Activated CD8-positive, alpha-beta memory T cell treated with anti-CD3 and anti-CD28 coated beads for 36 hours (primary cell): ENCODE results near the gene TMEM245. TPM values are rescaled to one million over a fixed set of nuclear protein-coding genes. Genes with fewer than 3 reads are reported as not detected.
"Not testable (repeated sequence)": the region's sequence is repeated elsewhere in the genome, so short reads cannot be mapped to it uniquely, and the experiment has no call there.

ENCODE experiments used
- CTCF ChIA-PET: fragments of 350-600 bp; sonication (Branson Sonifier 250); formaldehyde crosslinking; loops from one replicate; lab custom pipeline; 2021; ENCODE audit warnings: antibody characterized with exemption; lab: Charles Lee
- POLR2A ChIA-PET: fragments of 350-600 bp; sonication (Branson Sonifier 250); formaldehyde crosslinking; loops from one replicate; lab custom pipeline; 2021; ENCODE audit warnings: antibody characterized with exemption; lab: Charles Lee
- total RNA-seq, 2 experiments: library from RNA; stranded (reverse); gene quantifications; one replicate each; pipeline ENCODE4 v1.2.3, GENCODE V29; 2021

TMEM245 gene
- total RNA-seq, 2 experiments from 2014 or later = 32.0 to 32.6 TPM

DNA sequence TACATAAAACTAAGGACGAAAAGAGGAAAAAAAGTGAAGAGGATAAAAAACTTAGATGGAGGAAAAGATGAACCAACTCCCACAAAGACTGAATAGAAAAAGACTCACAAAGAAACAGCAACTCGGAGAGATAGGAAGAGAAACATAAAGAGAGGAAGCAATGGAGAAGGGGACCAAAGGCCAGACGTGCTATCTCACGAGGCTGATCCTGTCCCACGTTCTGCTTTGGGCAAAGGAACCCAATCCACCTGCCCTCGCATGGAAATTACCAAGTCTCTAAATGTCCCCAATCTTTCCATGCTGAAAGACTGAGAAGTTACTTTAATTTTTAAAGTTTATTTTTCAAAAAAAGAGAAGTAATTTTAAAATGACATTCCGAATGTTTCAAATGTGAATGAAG, 36.6 kb downstream of the TMEM245 start:
- CTCF ChIA-PET = interaction anchor here (0.7 kb wide), 1 partner anchor 187 kb away, joined by 3 read pairs; no protein-coding TSS in a partner anchor
- POLR2A ChIA-PET = no interaction called here

DNA sequence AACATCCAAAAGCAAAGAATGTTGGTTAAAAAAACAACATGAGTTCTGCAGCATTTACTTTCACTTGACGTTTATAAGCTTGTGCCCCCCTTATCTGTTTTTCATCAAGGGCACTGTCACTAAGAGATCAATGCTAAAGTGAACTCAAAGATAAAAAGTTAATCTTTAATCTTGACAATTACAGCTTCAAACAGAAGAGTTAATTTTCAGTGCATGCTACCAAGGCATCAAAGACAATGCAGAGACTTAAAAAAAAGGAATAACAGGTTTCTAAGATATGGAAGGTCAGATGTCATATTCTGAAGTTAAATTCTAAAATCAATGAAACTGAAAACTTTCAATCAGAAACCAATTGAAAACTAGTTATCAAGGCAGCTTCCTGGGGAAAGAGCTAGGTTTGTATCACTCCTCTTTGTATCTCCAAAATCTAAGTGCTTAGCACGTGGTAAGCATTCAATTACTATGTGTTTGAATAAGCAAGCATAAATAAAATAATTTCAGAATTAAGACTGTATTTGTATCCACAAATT, 37.6 kb downstream of the TMEM245 start:
- CTCF ChIA-PET = no interaction called here
- POLR2A ChIA-PET = interaction anchor here (0.6 kb wide), 1 partner anchor 44 kb away, joined by 6 read pairs; no protein-coding TSS in a partner anchor

DNA sequence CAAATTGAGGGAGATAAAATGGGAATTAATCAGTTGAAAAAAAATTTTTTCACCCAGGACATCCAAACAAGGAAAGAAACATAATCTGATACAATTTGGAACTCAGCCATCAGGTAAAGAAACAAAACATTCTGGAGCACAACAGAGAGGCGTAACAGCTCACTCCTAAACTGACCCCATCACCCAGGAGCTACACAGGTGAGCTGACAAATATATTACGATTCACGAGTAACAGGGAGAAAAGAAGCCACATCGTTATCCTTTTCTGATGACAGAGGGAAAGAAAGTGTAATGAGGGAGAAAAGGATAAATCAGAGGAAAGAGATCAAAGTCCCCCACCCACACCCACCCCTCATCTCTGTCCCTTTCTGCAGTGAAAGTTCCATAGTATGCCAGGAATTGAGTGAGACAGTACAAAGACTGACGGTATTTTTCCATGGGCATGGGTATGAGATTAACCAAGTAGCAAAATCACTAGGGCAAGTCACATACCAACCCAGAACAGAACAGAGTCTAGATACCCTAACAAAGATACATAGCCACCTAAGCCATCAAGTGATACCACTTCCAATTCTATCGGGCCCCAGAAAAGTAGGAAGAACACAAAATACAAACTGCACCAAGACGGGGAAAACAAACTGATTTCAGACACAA, 45.4 kb downstream of the TMEM245 start:
- ChIA-PET CTCF (interaction anchor here (1.0 kb wide), 1 partner anchor 170 kb away, joined by 5 read pairs; no protein-coding TSS in a partner anchor), POLR2A (interaction anchor here (0.6 kb wide), 1 partner anchor 28 kb away, joined by 4 read pairs; no protein-coding TSS in a partner anchor)

DNA sequence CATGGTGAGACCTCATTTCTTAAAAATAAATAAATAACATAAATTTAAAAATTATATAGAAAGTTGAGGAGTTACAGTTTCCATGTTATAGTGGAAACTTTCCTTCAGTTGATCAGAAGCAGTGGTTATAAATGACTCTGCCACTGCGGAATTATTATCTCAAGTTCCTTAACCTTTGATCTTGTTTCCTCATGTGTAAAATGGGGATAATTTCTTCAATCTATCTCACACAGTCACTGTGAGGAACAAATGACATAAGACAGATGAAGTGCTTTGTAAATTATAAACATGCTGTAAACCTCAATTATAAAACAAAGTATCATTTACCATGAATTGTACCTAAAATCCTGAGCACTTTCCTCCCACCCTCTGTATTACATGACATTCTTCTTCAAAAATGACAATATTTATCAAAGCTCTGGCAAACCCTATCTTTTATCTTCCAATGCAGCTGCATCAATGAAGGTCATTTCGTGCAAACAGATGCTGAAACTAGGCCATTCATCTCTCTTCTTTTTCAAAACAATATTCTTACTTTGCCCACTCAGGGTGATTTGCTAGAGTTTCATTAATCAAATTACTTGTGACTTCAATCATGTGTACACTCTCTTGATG, 46.8 kb downstream of the TMEM245 start:
- ChIA-PET CTCF (interaction anchor here (0.5 kb wide), 1 partner anchor 50 kb away, joined by 3 read pairs; no protein-coding TSS in a partner anchor), POLR2A (no interaction called here)

DNA sequence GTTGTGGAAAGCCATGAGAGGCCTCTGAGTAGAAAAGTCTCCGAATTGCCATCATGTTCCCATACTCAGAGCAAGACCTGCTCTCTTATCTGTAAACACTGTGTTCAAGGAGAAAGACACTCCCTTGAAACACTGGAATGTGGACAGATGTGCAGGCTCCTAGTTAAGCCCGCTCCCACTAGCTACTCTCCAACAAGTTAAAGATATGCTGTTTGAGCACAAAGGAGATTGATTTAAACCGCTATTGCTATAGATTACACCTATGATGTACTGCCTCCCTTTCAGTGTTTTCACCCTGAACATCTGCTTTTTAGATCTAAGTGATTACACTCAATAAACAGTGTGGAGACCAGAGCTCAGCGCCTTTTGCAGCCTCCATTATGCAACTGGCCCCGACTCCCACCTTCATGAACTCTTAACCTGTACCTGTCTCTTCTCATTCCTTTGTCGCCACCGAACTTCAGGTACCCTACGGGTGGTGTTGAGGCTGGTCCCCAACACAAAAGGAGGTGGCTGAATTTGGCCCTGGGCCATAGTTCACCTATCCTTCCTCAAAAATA, 47.5 kb downstream of the TMEM245 start:
- ChIA-PET POLR2A (no interaction called here), CTCF (no interaction called here)

DNA sequence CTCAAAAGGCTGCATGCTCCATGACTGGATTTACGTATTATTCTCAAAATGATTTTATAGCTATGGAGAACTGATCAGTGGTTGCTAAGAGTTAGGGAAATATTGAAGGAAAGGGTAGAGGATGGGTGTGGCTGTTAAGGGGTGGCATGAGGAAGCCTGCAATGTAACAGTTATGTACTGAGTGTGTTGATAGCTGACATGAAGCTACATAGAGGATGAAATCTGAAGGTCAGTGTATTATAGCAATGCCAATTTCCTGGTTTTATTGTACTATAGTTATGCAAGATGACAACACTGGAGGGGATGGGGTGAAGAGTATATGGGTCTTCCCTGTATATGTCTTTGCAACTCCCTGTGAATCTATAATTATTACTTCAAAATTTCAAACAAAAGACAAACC, 51.0 kb downstream of the TMEM245 start:
- CTCF ChIA-PET = no interaction called here
- POLR2A ChIA-PET = no interaction called here

DNA sequence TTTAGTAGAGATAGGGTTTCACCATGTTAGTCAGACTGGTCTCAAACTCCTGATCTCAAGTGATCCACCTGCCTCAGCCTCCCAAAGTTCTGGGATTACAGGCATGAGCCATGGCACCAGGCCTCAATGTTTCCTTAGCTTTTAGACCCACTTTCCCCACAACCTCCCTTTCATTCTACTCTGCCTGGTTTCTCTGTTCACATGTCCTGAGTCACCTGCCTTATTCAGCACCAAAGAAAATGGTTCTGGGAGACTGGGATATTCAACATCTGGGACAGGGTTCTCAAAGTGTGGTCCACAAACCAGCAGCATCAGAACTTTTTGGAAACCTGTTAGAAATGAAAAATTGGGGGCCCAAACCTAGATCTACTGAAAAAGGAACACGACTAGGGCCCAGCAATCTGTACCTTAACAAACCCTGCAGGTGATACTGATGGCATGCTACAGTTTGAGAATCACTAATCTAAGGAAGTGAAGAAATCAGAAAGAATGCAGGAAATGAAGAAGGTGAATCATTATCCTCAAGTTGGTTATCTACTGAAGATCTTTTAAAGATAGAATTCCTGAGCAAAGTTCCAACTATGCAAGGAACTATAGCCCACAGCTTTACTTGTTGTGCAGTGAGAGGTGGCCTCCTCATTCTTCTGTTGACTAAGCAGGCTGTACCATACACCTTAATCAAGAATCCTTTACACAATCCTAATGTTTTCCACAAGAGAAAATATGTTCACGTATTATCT, 54.6 kb downstream of the TMEM245 start:
- ChIA-PET POLR2A (no interaction called here), CTCF (interaction anchor here (1.0 kb wide), 1 partner anchor 16 kb away, joined by 3 read pairs; no protein-coding TSS in a partner anchor)

DNA sequence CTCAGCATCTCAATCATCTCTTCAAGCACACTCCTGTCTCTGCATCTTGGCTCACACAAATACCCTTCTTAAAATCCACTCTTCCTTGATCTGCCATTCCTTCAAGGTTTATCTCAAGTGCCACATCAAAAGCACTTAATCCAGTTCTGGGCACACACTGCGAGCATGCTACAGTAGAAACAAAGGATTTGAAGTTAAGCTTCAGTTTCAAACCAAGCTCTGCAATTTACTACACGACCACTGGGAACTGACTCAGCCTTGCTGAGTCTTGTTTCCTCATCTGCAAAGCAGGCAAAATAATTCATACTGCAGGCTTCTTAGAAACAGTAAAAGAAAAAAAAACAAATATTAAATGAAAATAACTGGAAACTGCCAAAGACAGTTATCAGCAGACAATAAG, 56.0 kb downstream of the TMEM245 start:
- POLR2A ChIA-PET = no interaction called here

DNA sequence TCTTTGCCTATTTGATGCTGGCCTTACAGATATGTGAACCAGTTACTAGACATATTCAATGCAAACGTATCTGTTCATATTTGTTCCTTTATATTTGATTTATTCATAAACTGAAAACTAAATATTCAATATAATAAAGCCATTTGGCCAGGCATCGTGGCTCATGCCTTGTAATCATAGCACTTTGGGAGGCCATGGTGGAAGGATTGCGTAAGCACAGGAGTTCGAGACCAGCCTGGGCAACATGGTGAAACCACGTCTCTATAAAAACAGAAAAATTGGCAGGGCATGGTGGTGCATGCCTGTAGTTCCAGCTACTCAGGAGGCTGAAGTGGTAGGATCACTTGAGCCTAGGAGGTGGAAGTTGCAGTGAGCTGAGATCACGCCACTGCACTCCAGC, 57.2 kb downstream of the TMEM245 start:
- POLR2A ChIA-PET = no interaction called here
- CTCF ChIA-PET = no interaction called here

More for the DNA sequence above, 56.0 kb downstream of the TMEM245 start:
- CTCF ChIA-PET = interaction anchor here (0.6 kb wide), 1 partner anchor 133 kb away, joined by 3 read pairs; no protein-coding TSS in a partner anchor

DNA sequence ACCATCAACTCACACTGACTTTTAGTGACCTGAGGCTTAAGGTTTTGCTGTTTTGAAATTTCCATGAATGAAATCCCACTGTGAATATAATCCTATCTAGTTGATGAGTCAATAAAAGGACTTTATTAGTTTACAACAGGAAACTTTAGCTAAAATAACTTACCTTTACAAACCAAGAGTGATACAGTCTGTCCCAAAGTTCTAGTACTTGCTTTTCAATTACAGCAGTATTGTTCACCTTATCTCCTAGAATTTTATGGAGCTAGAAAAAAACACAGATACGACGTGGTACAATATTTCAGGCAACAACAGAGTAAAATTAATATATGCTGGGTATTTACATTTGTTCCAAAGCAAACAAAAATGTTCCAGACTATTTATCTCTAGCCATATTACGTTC, 59.6 kb downstream of the TMEM245 start:
- POLR2A ChIA-PET = no interaction called here

DNA sequence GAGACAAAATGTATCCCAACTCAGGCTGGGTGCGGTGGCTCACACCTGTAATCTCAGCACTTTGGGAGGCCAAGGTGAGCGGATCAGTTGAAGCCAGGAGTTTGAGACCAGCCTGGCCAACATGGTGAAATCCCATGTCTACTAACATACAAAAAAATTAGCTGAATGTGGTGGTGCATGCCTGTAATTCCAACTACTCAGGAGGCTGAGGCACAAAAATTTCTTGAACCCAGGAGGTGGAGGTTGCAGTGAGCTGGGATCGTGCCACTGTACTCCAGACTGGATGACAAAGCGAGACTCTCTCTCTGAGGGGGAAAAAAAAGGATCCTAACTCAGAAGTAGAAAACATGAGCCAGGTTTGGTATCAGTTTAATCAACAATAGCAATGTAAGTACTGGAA, 66.6 kb downstream of the TMEM245 start:
- POLR2A ChIA-PET, CTCF ChIA-PET: not testable (repeated sequence)

More for the DNA sequence above, 59.6 kb downstream of the TMEM245 start:
- CTCF ChIA-PET = no interaction called here

DNA sequence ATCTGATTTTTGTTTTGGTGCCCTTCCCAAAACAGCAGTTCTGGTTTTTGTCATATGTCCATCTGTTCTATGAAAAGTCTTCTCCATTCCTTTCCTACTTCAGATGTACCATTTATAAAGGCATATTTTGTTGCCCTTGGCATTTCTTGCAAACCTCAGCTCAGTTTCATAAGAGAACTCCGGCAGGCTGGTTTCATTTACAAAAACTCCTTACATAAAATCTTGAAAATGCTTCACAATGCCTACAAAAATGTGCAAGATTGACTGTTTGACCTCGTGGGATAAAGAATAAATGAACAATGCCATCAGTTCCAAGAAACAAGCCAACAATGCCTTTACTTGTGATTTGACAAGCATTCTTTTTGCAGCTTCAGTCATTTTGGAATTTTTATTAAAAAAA, 67.3 kb downstream of the TMEM245 start:
- ChIA-PET POLR2A (no interaction called here), CTCF (no interaction called here)

DNA sequence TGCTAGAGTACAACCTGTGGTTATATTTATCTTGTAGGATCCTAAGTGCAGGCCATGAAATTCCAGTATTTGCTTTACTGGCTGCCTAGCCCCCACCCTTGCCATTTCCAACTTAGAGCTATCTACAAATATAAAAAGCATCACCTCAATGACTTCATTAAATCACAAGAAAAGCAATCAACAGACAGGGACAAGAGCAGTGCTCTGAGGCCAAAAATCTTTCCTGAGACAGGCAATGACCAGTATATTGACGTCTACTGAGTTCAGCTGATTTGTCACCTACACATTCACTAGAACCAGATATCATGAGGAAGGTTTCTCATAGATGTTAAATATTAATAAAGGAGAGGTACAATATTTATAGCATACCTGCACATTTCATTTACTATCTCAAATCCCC, 68.0 kb downstream of the TMEM245 start:
- CTCF ChIA-PET = no interaction called here
- POLR2A ChIA-PET = no interaction called here

DNA sequence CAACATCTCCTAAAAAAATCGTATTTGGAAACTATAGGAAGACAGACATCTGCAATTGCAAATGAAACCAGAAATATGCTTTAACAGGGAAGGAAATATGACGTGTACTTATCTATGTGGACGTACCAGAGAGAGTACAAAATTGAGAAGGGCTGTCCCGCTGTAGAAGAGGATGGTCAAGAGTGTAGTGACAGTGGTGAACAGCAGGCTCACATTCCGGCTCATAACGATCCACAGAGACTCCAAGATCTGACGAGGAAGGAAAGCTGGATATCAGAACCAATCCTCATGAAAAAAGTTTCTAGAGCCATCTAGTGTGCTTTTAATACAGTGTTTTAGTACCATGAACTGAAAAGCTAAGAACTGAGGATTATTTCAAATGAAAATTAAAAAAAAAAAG, 69.3 kb downstream of the TMEM245 start:
- ChIA-PET CTCF (no interaction called here), POLR2A (no interaction called here)

DNA sequence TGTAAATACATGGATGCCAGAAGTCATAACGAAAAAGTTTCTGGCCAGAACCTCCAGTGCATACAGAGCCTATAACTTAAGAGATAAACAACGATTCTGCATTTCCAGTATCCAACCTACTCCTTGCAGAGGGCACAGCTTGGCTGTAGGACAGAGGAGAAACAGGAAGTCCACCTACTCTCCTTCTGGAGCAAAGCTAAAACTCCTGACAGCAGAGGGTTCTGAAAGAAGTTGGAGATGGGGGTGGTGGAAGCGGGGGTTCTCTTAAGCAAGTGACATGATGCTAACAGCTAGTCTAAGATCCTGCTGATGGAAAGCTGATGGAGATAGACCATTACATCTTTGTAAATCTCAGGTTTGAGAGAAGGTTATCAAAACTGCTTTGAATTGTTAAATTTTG, 70.9 kb downstream of the TMEM245 start:
- CTCF ChIA-PET = no interaction called here
- POLR2A ChIA-PET = no interaction called here

DNA sequence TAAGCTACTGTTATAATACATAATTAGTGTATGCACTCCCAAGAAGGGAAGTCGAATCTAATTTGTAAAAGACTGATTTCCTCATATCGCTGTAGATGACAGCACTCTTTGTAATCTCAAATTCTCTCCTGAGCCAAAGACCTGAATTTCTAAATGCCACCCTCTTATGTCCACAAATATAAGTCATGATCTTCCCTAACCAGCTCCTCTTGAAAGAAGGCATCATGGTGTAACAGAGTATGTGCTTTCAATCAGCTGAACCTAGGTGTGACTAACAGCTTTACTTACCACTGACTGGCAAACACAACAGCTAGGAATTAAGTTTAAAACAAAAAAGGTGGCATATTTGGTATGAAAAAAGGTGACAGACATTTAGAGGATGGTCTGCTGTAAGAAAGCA, 72.5 kb downstream of the TMEM245 start:
- POLR2A ChIA-PET = no interaction called here
- CTCF ChIA-PET = interaction anchor here (0.6 kb wide), 1 partner anchor 135 kb away, joined by 3 read pairs; no protein-coding TSS in a partner anchor

DNA sequence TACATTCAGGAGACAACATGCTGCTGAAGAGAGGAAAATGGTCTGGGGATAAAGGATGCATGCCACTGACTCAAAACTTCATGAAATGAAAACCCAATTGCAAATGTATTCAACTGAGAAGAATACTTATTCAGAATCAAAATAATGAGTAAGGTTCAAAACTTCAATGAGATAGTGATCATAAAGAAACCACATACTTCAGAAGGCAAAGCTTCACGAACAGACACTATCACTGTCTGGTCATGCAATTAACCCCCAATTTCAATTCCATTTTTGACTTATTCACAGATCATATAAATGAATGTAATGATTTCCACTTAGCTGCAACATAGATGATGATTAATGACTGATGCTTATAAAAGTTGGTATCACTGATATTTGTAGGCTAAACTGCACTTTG, 73.4 kb downstream of the TMEM245 start:
- ChIA-PET POLR2A (interaction anchor here (0.5 kb wide), 1 partner anchor 28 kb away, joined by 4 read pairs; no protein-coding TSS in a partner anchor), CTCF (no interaction called here)

DNA sequence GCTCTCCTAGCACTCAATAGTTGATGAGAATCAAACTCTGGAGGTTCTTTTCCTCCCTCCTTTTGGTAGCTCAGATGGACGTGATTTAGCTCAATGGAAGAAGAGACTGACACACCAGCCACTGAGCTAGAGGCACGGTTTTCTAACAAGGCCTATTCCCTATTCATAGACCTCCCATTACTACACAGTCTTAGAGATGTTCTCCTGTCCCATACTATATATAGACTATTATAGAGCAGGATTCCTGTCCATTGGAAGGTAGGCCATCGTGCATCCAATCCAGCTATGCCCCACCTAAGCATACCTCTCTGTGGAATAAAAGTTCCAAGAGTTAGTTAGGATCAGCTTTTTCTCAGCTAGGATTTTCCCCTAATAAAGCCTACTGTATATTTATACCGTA, 76.2 kb downstream of the TMEM245 start:
- ChIA-PET POLR2A (no interaction called here), CTCF (interaction anchor here (0.6 kb wide), 1 partner anchor 23 kb away, joined by 3 read pairs; no protein-coding TSS in a partner anchor)

DNA sequence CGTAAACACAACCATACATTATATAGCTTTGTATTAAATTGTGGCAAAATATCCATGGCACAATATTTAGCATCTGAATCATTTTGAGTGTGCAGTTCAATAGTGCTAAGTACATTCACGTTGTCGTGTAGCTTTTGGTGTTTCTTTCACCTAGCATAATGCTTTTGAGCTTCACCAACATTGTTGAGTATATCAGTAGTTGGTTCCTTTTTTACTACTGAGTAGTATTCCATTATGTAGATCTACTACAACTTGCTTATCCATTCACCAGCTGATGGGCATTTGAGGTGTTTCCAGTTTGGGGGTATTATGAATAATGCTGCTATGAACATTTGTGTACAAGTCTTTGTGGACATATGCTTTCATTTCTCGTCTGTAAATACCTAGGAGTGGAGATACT, 79.2 kb downstream of the TMEM245 start:
- POLR2A ChIA-PET = no interaction called here
- CTCF ChIA-PET = no interaction called here
